ENCODE data around the gene ZDHHC11.
"Not testable (repeated sequence)": the region's sequence is repeated elsewhere in the genome, so short reads cannot be mapped to it uniquely, and the experiment has no call there.

Gene ZDHHC11

GRCh38 chr5:856531-857425 lies 6.0 kb upstream of the ZDHHC11 start:
- DNase-seq, result no peak

DNA sequence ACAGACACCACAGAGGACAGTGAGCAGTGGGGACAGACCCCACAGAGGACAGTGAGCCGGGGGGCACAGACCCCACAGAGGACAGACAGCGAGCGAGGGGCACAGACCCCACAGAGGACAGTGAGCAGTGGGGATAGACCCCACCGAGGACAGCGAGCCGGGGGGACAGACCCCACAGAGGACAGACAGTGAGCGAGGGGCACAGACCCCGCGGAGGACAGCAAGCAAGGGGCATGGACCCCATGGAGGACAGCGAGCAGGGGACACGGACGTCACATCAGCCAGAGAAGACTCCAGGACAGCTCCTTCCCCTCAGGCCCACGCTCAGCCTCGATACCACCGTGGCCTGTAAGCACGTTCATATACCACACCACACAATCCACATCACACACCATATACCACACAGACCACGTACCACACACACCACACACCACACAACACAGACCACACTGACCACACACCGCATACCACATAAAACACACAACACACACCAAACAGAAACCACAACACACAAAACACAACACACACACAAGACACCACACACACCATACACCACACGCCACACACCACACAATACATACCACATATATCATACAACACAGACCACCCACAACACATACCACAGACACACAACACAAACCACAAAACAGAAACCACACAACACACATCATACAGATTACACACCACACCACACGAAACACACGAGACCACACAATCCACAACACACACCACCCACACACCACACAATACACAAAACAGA lies 5.2 kb upstream of the ZDHHC11 start:
- DNase-seq, result peak; percentile 10

- DNase-seq, result no peak
Measured at GRCh38 chr5:854966-855743, 4.4 kb upstream of the ZDHHC11 start.

- no peak for DNase-seq
Measured at GRCh38 chr5:854217-854616, 3.4 kb upstream of the ZDHHC11 start.

- not testable (repeated sequence) for DNase-seq
Measured at GRCh38 chr5:853416-854090, 2.8 kb upstream of the ZDHHC11 start.

- peak; percentile 9 for DNase-seq
Measured at GRCh38 chr5:852431-853401, 1.9 kb upstream of the ZDHHC11 start.

DNA sequence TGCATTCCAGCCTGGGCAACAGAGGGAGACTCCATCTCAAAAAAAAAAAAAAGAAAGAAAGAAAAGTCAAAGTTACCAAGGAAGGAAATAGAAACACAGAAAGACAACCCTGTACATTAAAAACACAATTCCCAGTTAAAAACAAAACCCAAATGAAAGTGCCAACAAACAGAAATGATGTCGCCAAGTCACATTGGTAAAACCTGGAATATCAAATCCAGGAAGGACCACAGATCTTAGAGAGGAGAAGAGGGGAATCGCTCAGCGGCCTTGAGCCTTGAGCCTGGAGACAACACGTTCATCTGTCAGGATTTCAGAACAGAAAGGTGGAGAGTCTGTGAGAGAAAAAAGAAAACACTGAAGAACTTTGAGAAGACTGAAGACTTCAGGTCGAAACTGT lies 1.2 kb upstream of the ZDHHC11 start:
- no peak for DNase-seq

DNA sequence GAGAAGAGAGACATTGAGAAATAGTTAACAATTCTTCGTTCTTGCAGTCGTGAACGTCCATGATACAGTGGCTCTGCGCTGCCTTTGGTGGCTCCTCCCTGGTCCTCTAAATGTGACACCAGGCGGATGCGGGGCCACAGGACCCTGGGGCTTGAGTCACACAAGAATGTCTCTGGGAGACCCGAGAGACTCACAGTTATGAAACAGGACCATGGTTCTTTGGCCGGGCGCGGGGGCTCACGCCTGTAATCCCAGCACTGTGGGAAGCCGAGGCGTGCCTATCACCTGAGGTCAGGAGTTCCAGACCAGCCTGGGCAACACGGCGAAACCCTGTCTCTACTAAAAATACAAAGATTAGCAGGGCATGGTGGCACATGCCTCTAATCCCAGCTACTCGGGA lies 767 bp upstream of the ZDHHC11 start:
- no peak for DNase-seq

GRCh38 chr5:851076-851475 lies 290 bp upstream of the ZDHHC11 start:
- DNase-seq, result no peak

DNA sequence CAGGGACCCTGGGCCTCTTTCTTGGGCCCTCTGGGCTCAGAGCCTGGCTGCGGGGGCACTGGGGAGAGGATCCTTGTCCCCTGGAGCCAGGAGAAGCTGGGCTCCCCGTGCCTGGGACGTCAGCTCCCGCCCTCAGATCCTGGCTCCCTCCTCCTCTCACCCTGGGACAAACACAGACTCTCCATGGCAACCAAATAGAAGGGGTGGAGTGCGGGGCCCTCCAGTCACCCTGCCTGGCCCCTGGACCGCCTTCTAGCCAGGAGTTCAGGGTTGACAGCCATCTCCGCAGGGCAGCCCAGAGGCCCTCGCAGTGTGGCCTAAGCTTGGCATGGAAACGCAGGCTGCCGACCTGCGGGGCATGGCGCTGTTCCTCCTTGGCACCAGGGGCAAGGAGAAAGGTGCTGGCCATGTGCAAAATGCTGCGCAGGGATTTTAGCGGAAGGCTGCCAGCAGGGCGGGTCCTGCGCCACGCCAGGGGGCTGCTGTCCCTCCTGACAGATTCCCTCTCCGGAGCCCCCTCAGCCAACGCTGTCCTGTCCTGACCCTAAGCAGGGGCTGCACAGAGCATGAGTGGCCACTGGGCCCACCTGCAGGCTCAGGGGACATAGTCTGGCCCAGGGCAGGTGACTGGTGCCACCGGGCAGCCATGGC lies 1.0 kb downstream of the ZDHHC11 start:
- DNase-seq, result no peak

DNA sequence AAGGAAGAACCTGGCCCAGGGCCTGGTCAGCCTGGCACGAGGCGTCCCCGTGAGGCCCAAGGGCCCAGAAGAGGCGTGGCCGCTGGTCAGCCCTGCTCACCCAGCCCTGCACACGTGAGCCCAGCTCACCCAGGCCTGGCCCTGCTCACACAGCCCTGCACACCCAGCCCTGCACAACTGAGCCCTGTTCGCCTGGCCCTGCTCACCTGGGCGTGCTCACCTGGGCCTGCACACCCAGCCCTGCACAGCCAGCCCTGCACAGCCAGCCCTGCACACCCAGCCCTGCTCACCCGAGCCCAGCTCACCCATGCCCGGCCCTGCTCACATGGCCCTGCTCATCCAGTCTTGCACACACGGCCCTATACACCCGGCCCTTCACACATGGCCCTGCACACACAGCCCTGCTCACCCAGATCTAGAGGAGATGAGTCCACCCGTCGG lies 2.1 kb downstream of the ZDHHC11 start:
- DNase-seq, result peak; percentile 8

DNA sequence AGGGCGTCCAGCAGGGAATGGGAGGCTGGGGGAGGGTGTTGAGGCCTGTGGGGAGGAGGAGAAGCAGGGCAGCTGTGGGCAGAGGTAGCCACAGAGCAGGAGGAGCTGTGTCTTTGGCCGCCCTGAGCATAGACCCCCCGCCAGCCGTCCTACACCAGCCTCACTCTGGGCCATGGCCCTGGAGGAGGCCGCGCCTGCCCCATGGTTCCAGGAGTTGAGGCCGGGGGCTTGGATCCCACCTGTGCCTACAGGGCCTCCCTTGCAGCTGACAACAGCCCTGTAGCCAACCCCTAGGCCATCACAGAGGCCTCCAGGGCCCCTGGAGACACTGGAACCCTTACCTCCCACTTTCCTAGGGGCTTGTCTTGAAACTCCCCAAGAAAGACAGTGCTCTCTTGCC lies 3.0 kb downstream of the ZDHHC11 start:
- not testable (repeated sequence) for DNase-seq

- not testable (repeated sequence) for DNase-seq
Measured at GRCh38 chr5:847212-847611, 3.6 kb downstream of the ZDHHC11 start.

DNA sequence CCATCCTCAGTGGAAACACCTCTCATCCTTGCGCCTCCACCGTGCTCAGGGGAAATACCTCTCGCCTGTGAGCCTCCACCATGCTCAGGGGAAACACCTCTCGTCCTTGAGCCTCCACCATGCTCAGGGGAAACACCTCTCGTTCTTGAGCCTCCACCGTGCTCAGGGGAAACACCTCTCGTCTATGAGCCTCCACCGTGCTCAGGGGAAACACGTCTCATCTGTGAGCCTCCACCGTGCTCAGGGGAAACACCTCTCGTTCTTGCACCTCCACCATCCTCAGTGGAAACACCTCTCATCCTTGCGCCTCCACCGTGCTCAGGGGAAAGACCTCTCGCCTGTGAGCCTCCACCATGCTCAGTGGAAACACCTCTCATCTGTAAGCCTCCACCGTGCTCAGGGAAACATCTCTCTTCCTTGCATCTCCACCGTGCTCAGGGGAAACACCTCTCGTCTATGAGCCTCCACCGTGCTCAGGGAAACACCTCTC lies 4.1 kb downstream of the ZDHHC11 start:
- DNase-seq, result peak; percentile 15

DNA sequence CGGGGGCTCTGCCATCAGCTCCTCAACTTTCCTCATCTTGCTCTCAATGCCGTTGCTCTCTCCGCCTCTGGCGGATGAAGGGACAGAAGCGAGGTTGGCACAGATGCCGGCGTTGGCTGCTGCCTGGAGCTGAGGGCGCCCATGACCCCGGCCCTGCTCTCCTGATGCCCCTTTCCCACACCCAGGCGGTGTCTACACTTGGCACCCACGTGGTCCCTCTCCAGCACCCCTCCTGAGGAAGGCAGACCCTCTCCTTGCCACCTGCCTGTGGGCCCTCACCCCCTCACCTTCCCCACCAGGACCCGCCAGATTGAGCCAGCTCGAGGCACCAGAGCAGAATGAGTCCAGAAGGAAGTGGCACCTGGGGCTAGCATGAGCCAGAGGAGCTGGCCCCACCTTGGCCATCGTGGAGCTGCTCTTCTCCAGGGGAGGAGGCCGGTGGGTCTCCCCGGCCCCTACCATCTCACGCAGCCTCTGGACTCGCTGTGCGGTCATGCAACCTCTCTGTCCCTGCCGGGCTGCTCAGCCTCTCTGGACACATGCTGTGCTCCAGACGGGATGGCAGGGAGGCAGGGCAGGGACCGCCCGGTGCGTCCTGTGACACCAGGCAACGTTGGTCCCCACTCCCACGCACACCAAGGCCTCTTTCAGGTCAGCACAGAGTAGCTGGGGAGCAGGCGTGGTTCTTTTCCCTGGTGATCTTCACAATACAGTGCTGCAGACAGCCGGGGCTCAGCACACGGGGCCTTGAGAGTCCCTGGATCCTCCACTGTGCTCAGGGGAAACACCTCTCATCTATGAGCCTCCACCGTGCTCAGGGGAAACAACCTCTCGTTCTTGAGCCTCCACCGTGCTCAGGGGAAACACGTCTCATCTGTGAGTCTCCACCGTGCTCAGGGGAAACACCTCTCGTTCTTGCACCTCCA lies 4.8 kb downstream of the ZDHHC11 start:
- not testable (repeated sequence) for DNase-seq

- peak; percentile 14 for DNase-seq
Measured at GRCh38 chr5:845031-845675, 5.6 kb downstream of the ZDHHC11 start.

DNA sequence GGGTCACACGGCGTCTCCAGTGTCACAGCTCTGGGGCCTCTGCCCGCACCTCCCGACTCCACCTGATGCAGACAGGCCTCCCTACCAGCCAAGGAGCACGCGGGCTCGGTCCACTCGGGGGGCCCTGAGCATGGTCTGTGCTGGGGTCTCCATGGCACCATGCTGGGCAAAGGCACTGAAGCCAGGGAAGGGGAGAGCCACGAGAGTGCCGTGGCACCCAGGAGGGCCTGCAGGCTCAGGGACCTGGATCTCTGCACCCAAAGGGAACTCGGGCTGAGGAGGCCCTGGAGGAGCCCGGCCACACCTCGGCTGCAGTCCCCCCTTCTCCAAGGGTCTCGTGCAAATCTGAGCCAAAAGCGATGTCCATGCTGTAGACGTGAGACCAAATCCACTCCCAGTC lies 6.4 kb downstream of the ZDHHC11 start:
- DNase-seq, result peak; percentile 13

GRCh38 chr5:843926-844325 lies 6.9 kb downstream of the ZDHHC11 start:
- peak; percentile 12 for DNase-seq

DNA sequence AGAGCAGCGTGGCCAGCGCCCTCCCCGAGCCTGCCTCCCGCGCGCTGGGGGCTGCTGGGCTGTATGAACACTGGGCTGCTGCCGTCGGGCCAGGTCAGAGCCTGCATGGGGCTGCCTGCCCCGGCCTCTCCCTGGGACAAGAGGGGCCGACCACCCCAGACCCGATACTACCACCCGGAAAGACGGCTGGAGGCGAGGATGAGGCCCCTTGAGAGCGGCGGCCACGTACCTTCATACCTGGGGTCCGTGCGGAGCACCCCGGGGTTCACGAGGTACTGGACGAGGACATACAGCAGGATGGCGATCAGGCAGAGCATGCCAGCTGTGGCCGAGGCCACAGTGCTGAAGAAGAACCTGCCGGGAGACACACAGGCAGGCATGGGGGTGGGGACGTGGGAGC lies 7.4 kb downstream of the ZDHHC11 start:
- peak; percentile 12 for DNase-seq

Data from activated naive CD4-positive, alpha-beta T cell treated with anti-CD3 and anti-CD28 coated beads, Interleukin-2, amount 50 U/mL, for 16 hours (primary cell).